PC-9 (cell line): Measurements from ENCODE around the gene PFKP.

Experiments used
- EZH2 ChIP-seq: fragments of 200-600 bp; sonication (generic); IDR thresholded peaks from 2 replicates; pipeline ENCODE4 v1.8.0; 2017; ENCODE audit warnings: antibody characterized with exemption, low read depth
- TF ChIP-seq, protein P1 (sequence below): fragments of 200-600 bp; sonication (generic); conservative IDR thresholded peaks from 2 replicates; pipeline ENCODE4 v1.6.1; 2017; ENCODE audit warnings: mixed run types, antibody characterized with exemption, mild to moderate bottlenecking, moderate library complexity

- TF ChIP-seq, protein P1, sequence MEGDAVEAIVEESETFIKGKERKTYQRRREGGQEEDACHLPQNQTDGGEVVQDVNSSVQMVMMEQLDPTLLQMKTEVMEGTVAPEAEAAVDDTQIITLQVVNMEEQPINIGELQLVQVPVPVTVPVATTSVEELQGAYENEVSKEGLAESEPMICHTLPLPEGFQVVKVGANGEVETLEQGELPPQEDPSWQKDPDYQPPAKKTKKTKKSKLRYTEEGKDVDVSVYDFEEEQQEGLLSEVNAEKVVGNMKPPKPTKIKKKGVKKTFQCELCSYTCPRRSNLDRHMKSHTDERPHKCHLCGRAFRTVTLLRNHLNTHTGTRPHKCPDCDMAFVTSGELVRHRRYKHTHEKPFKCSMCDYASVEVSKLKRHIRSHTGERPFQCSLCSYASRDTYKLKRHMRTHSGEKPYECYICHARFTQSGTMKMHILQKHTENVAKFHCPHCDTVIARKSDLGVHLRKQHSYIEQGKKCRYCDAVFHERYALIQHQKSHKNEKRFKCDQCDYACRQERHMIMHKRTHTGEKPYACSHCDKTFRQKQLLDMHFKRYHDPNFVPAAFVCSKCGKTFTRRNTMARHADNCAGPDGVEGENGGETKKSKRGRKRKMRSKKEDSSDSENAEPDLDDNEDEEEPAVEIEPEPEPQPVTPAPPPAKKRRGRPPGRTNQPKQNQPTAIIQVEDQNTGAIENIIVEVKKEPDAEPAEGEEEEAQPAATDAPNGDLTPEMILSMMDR: no peak
- TF ChIP-seq EZH2: no peak
Observed at GRCh38 chr10:3128379-3129130, 61.2 kb downstream of the PFKP start.
